SIG-M5 treated with dmso at 0.1 percent for 504 hours (cell line): ENCODE results near the gene ELP4.
"Not testable (repeated sequence)": the region's sequence is repeated elsewhere in the genome, so short reads cannot be mapped to it uniquely, and the experiment has no call there.

Experiments used
- DNase-seq: peaks from one replicate; lab custom pipeline; 2025; ENCODE audit not compliant: unreplicated experiment; lab: John Stamatoyannopoulos, UW

Gene ELP4

GRCh38 chr11:31509429-31510345 is at the start of gene ELP4, which contains the start of gene IMMP1L:
Gene ELP4, plus strand, starts transcription at chr11:31509767. Its CDS starts 18 bp downstream, at chr11:31509785.
Gene IMMP1L, minus strand, starts transcription at chr11:31509622. Its CDS starts 46,346 bp downstream, at chr11:31463276.
- peak; percentile 91 for DNase-seq

GRCh38 chr11:31464436-31464835 is 45.1 kb upstream of the ELP4 start:
- no peak for DNase-seq

GRCh38 chr11:31474083-31474482 is 35.5 kb upstream of the ELP4 start:
- no peak for DNase-seq

- DNase-seq = no peak
Observed at GRCh38 chr11:31477528-31478222, 31.9 kb upstream of the ELP4 start.

GRCh38 chr11:31478223-31478590 is 31.4 kb upstream of the ELP4 start:
- no peak for DNase-seq

GRCh38 chr11:31479066-31479465 is 30.5 kb upstream of the ELP4 start:
- no peak for DNase-seq

GRCh38 chr11:31480930-31481329 is 28.6 kb upstream of the ELP4 start:
- DNase-seq = no peak

GRCh38 chr11:31484497-31484896 is 25.1 kb upstream of the ELP4 start:
- no peak for DNase-seq

GRCh38 chr11:31487848-31488247 is 21.7 kb upstream of the ELP4 start:
- DNase-seq = peak; percentile 25

- DNase-seq = no peak
Observed at GRCh38 chr11:31492320-31492913, 17.1 kb upstream of the ELP4 start.

GRCh38 chr11:31493235-31493634 is 16.3 kb upstream of the ELP4 start:
- no peak for DNase-seq

GRCh38 chr11:31493762-31494161 is 15.8 kb upstream of the ELP4 start:
- not testable (repeated sequence) for DNase-seq

GRCh38 chr11:31499576-31500178 is 9.9 kb upstream of the ELP4 start:
- no peak for DNase-seq

- DNase-seq = no peak
Observed at GRCh38 chr11:31500560-31500959, 9.0 kb upstream of the ELP4 start.

- peak; percentile 31 for DNase-seq
Observed at GRCh38 chr11:31509051-31509428, 527 bp upstream of the ELP4 start.

GRCh38 chr11:31512117-31512516 is 2.5 kb downstream of the ELP4 start:
- DNase-seq = no peak

GRCh38 chr11:31521497-31522150 is 12.1 kb downstream of the ELP4 start:
- DNase-seq = no peak

GRCh38 chr11:31529189-31529588 is 19.6 kb downstream of the ELP4 start:
- no peak for DNase-seq

- DNase-seq = no peak
Observed at GRCh38 chr11:31529701-31530100, 20.1 kb downstream of the ELP4 start.

GRCh38 chr11:31531293-31531692 is 21.7 kb downstream of the ELP4 start:
- no peak for DNase-seq

- no peak for DNase-seq
Observed at GRCh38 chr11:31535479-31535878, 25.9 kb downstream of the ELP4 start.
